ENCODE data around the gene CREB3L1.

DNA sequence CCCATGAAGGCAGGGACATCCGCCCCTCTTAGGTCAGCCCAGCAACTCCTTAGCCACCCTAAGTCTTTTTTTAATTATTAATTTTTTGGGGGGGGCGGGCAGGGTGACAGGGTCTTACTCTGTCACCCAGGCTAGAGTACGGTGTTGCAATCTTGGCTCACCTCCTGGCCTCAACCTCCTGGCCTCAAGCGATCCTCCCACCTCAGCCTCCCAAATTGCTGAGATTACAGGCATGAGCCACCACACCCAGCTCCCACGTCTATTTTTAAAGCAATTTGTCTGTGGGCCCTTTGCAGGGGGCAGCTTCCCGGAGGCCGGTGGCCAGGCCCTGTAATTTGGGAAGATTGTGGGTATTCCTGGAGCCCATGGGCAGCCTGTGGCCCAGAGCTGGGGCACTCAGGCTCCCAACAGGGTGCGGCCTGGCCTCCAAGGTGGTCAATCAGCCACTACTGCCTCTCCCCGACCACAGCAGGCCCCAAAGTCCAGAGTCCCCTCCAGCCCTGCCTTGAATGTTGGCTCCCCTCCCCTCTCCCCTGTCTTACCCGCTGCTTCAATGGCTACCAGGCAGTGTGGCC is 27.2 kb downstream of the CREB3L1 start:
- TF ChIP-seq, protein P1, sequence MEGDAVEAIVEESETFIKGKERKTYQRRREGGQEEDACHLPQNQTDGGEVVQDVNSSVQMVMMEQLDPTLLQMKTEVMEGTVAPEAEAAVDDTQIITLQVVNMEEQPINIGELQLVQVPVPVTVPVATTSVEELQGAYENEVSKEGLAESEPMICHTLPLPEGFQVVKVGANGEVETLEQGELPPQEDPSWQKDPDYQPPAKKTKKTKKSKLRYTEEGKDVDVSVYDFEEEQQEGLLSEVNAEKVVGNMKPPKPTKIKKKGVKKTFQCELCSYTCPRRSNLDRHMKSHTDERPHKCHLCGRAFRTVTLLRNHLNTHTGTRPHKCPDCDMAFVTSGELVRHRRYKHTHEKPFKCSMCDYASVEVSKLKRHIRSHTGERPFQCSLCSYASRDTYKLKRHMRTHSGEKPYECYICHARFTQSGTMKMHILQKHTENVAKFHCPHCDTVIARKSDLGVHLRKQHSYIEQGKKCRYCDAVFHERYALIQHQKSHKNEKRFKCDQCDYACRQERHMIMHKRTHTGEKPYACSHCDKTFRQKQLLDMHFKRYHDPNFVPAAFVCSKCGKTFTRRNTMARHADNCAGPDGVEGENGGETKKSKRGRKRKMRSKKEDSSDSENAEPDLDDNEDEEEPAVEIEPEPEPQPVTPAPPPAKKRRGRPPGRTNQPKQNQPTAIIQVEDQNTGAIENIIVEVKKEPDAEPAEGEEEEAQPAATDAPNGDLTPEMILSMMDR (IDR thresholded peaks at IDR 0.05 in 4 of 5, conservative IDR thresholded peaks at IDR 0.05 in 1 of 5): no peak
- TF ChIP-seq POLR2A (IDR thresholded peaks at IDR 0.05): no peak

Measured in gastrocnemius medialis (tissue), 4 donors.